ENCODE data around the gene LEF1. TPM values are rescaled to one million over a fixed set of nuclear protein-coding genes. Genes with fewer than 3 reads are reported as not detected.

Gene LEF1
- total RNA-seq, 1 experiment from 2014 or later, result 2.8 TPM

- POLR2A ChIA-PET (ENCODE audit: unreplicated experiment), result no interaction called here
Measured at GRCh38 chr4:108113229-108113628, 55.5 kb downstream of the LEF1 start.

DNA sequence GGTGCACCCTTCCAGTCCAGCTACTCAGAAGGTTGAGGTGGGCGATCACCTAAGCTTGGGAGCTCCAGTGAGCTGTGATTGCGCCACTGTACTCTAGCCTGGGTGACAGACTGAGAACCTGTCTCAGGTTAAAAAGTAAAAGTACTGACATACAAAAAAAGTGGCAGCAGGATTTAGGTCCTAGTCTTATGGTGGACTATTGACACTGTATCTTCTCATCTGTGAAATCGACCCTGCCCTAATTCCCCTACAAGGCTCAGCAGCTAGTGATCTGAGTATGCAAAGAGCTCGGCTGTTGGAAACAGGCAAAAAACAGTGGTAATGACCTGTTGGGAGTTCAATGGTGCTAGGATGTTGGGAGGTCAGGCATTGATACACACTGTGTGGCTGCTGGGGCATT is 57.0 kb downstream of the LEF1 start:
- Histone ChIP-seq H3K36me3 (ENCODE audit: low read depth) (no peaks in the 10 kb centered on the region), H3K9me3 (ENCODE audit: insufficient read depth, low read depth) (no peaks in the 10 kb centered on the region), H3F3A (ENCODE audit: insufficient read depth, low read depth) (no peaks in the 10 kb centered on the region), H3K9me2 (ENCODE audit: insufficient read depth) (no peaks in the 10 kb centered on the region), H3K27me3 (ENCODE audit: insufficient read depth, low read depth) (no peaks in the 10 kb centered on the region), H3K27ac (no peak overlapping the region), H3K79me2 (ENCODE audit: low read depth) (no peaks in the 10 kb centered on the region), H2AFZ (no peak overlapping the region), H3K4me3 (no peak overlapping the region), H3K4me2 (no peak overlapping the region), H3K4me1 (replicated peaks; ENCODE audit: insufficient read depth) (no peaks in the 10 kb centered on the region), H4K20me1 (ENCODE audit: insufficient read depth) (no peaks in the 10 kb centered on the region)
- intact Hi-C loops (cut with micrococcal nuclease; ENCODE audit: unreplicated experiment), result no loop called here
- no TSS peak for BruUV-seq (replicated peaks)
- DNase-seq, result no peak
- CTCF ChIA-PET, result no interaction called here
- POLR2A ChIA-PET (ENCODE audit: unreplicated experiment), result interaction anchor here (0.6 kb wide), 1 partner anchor 86 kb away, joined by 8 read pairs; no protein-coding TSS in a partner anchor
- TF ChIP-seq, protein P1, sequence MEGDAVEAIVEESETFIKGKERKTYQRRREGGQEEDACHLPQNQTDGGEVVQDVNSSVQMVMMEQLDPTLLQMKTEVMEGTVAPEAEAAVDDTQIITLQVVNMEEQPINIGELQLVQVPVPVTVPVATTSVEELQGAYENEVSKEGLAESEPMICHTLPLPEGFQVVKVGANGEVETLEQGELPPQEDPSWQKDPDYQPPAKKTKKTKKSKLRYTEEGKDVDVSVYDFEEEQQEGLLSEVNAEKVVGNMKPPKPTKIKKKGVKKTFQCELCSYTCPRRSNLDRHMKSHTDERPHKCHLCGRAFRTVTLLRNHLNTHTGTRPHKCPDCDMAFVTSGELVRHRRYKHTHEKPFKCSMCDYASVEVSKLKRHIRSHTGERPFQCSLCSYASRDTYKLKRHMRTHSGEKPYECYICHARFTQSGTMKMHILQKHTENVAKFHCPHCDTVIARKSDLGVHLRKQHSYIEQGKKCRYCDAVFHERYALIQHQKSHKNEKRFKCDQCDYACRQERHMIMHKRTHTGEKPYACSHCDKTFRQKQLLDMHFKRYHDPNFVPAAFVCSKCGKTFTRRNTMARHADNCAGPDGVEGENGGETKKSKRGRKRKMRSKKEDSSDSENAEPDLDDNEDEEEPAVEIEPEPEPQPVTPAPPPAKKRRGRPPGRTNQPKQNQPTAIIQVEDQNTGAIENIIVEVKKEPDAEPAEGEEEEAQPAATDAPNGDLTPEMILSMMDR (conservative IDR thresholded peaks at IDR 0.05), result no peak

More at GRCh38 chr4:108113229-108113628, 55.5 kb downstream of the LEF1 start:
- H3K9me3 ChIP-seq (ENCODE audit: insufficient read depth, low read depth), result no peaks in the 10 kb centered on the region
- H3K79me2 ChIP-seq (ENCODE audit: low read depth), result no peaks in the 10 kb centered on the region
- H2AFZ ChIP-seq, result no peak overlapping the region
- H3K9me2 ChIP-seq (ENCODE audit: insufficient read depth), result no peaks in the 10 kb centered on the region
- H3F3A ChIP-seq (ENCODE audit: insufficient read depth, low read depth), result peaks cover 6% of the 10 kb centered on the region
- H3K4me3 ChIP-seq, result no peak overlapping the region
- TF ChIP-seq, protein P1 (conservative IDR thresholded peaks at IDR 0.05), result no peak
- no peak for TF ChIP-seq EZH2 (IDR thresholded peaks at IDR 0.05; ENCODE audit: low read depth)
- no peaks in the 10 kb centered on the region for H3K27me3 ChIP-seq (ENCODE audit: insufficient read depth, low read depth)
- DNase-seq, result no peak
- BruUV-seq (replicated peaks), result no TSS peak
- no peak overlapping the region for H3K27ac ChIP-seq
- intact Hi-C loops (cut with micrococcal nuclease; ENCODE audit: unreplicated experiment), result no loop called here
- H3K4me1 ChIP-seq (replicated peaks; ENCODE audit: insufficient read depth), result peaks cover 5% of the 10 kb centered on the region
- no peak overlapping the region for H3K4me2 ChIP-seq
- H3K36me3 ChIP-seq (ENCODE audit: low read depth), result no peaks in the 10 kb centered on the region
- H4K20me1 ChIP-seq (ENCODE audit: insufficient read depth), result peaks cover 5% of the 10 kb centered on the region; the same call in 1 of the 2 replicates
- CTCF ChIA-PET, result no interaction called here

DNA sequence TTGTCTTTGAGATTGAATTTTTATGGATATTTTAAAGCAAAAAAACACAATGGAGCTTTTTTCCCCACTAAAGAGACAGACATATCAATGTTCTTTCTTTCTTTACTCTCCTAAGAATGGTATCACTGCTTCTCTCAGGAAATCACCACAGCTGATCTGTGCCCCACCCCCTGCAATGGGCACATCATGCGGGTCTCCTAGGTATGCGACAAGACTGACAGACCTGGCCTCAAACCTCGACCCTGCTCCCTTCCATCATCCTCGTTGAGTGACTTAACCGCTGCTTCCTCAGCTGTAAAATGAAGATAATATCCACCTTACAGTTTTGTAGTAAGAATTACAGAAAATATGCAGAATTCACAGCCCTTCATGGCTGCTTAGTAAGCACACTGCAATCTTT is 58.3 kb downstream of the LEF1 start:
- Histone ChIP-seq H4K20me1 (ENCODE audit: insufficient read depth) (no peaks in the 10 kb centered on the region), H3K4me2 (no peak overlapping the region), H3K36me3 (ENCODE audit: low read depth) (no peaks in the 10 kb centered on the region), H3K4me1 (replicated peaks; ENCODE audit: insufficient read depth) (no peaks in the 10 kb centered on the region), H3K9me3 (ENCODE audit: insufficient read depth, low read depth) (no peaks in the 10 kb centered on the region), H3K79me2 (ENCODE audit: low read depth) (no peaks in the 10 kb centered on the region), H3F3A (ENCODE audit: insufficient read depth, low read depth) (no peaks in the 10 kb centered on the region), H3K4me3 (no peak overlapping the region), H3K27me3 (ENCODE audit: insufficient read depth, low read depth) (no peaks in the 10 kb centered on the region), H3K9me2 (ENCODE audit: insufficient read depth) (no peaks in the 10 kb centered on the region), H3K27ac (no peak overlapping the region), H2AFZ (no peak overlapping the region)
- ChIA-PET CTCF (no interaction called here), POLR2A (ENCODE audit: unreplicated experiment) (no interaction called here)
- BruUV-seq (replicated peaks), result no TSS peak
- TF ChIP-seq, protein P1 (conservative IDR thresholded peaks at IDR 0.05), result no peak
- DNase-seq, result no peak
- intact Hi-C loops (cut with micrococcal nuclease; ENCODE audit: unreplicated experiment), result no loop called here
